Cardiac muscle cell (in vitro differentiated cells and primary cell): ENCODE measurements around the gene ASAH2. TPM values are rescaled to one million over a fixed set of nuclear protein-coding genes. Genes with fewer than 3 reads are reported as not detected.

Experiments
- DNase-seq, 2 donors: peaks; one replicate each; pipeline versions ENCODE4 v3.0.0 to v3.0.0-alpha.2; 2010 to 2017; ENCODE audit warnings: low read depth in 1 of 2, low spot score in 1 of 2
- H3K27ac ChIP-seq: fragments of 200-600 bp; sonication (generic); 2 replicates; pipeline ENCODE4 v1.5.1; 2016
- H3K27me3 ChIP-seq: fragments of 200-600 bp; sonication (generic); 2 replicates; pipeline ENCODE4 v1.6.0; 2016; ENCODE audit warnings: control low read depth
- H3K36me3 ChIP-seq: fragments of 200-600 bp; sonication (generic); 2 replicates; pipeline ENCODE4 v1.5.1; 2016; ENCODE audit warnings: control low read depth
- H3K4me1 ChIP-seq: fragments of 200-600 bp; sonication (generic); 2 replicates; pipeline ENCODE4 v1.8.1; 2017; ENCODE audit warnings: low read depth, mild to moderate bottlenecking, mixed run types
- H3K4me3 ChIP-seq: fragments of 200-600 bp; sonication (generic); 2 replicates; pipeline ENCODE4 v1.5.1; 2016; ENCODE audit warnings: mild to moderate bottlenecking
- H3K9me3 ChIP-seq: fragments of 200-600 bp; sonication (generic); 2 replicates; pipeline ENCODE4 v1.5.1; 2017; ENCODE audit warnings: low read depth, mild to moderate bottlenecking, control low read depth
- polyA plus RNA-seq: library from polyadenylated mRNA; unstranded; fragments of >200 nt; fragmentation: Nextera tagmentation; extraction: Ambion mirVana; gene quantifications from 2 replicates; pipeline ENCODE4 v1.2.1, GENCODE V29; 2016
- total RNA-seq: library from RNA; depleted of rRNA; stranded (reverse); fragments of >200 nt; gene quantifications from 2 replicates; pipeline ENCODE4 v1.2.3, GENCODE V29; 2016
- TF ChIP-seq, protein P1 (sequence below): IDR thresholded peaks from 2 replicates; pipeline ENCODE4 v1.5.1; 2012; ENCODE audit warnings: low read depth, mild to moderate bottlenecking, low read length

Gene ASAH2
- total and polyA plus RNA-seq, 2 experiments from 2014 or later = 0.12 to 0.15 TPM

DNA sequence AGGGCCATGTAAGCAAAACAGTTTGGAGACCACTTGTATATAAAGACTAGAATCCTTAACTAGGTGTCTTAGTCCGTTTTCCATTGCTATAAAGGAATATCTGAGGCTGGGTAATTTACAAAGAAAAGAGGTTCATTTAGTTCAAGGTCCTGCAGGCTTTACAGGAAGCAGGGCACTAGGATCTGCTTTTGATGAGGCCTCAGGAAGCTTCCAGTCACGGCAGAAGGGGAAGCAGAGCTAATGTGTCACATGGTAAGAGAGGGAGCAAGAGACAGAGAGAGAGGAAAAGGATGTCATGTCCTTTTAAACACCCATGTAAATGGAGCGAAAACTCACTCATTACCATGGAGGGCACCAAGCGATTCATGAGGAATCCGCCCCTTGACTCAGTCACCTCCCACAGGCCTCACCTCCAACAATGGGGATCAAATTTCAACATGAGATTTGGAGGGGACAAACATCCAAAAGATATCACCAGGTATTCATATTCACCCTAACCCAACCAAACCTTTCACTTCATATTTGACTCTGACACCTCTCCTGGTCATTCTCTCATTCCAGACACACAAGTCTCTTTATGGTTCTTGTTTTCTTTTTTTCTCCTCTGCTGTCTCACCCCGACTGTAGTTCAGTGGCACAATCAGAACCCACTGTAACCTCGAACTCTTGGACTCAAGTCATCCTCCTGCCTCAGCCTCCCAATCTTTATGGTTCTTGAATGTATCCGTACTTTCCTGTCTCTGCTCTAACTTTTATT is 30.1 kb upstream of the ASAH2 start:
- Histone ChIP-seq H3K27ac (no peak overlapping the region), H3K9me3 (no peaks in the 10 kb centered on the region), H3K4me1 (no peaks in the 10 kb centered on the region), H3K27me3 (peaks cover 11% of the 10 kb centered on the region), H3K4me3 (no peak overlapping the region), H3K36me3 (no peaks in the 10 kb centered on the region)
- DNase-seq = no peak
- TF ChIP-seq, protein P1, sequence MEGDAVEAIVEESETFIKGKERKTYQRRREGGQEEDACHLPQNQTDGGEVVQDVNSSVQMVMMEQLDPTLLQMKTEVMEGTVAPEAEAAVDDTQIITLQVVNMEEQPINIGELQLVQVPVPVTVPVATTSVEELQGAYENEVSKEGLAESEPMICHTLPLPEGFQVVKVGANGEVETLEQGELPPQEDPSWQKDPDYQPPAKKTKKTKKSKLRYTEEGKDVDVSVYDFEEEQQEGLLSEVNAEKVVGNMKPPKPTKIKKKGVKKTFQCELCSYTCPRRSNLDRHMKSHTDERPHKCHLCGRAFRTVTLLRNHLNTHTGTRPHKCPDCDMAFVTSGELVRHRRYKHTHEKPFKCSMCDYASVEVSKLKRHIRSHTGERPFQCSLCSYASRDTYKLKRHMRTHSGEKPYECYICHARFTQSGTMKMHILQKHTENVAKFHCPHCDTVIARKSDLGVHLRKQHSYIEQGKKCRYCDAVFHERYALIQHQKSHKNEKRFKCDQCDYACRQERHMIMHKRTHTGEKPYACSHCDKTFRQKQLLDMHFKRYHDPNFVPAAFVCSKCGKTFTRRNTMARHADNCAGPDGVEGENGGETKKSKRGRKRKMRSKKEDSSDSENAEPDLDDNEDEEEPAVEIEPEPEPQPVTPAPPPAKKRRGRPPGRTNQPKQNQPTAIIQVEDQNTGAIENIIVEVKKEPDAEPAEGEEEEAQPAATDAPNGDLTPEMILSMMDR = no peak

DNA sequence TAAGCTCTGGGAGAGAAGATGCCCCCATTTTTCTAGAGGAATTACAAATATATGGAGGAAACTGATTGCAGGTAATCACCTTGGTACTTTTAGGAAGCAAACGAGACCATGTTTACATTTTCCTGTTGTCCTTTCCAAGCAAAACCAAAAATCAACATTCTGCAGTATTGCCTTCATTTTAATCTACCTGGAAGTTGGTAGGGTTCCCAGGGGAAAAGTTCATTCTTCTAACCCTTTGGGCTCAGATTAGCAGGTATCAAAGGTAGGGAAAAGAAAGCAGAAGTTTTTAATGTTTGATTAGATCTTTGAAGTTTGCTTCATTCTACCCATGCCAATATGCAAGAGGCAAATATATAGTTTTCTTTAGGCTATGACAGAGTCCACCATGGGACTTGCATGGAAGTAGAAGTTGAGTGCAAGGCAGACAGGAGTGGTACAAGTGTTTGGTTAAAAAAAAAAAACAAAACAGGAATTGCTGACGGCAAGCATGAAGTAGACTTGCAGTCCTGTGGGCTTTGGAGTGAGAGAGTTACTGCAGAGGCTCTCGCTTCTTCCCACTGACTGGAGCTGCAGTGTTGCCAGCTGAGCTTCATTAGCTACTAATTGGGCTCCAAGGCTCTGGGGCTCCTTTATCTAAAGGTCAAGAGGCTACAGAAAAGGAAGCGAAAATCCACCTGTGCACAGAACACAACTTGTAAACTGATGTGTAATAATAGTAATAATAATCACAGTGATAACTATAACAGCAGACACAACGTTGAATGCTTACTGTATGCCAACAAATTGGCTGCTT is 28.9 kb upstream of the ASAH2 start:
- Histone ChIP-seq H3K4me1 (no peaks in the 10 kb centered on the region), H3K27ac (no peak overlapping the region), H3K9me3 (no peaks in the 10 kb centered on the region), H3K27me3 (peaks cover 15% of the 10 kb centered on the region), H3K36me3 (no peaks in the 10 kb centered on the region), H3K4me3 (no peak overlapping the region)
- DNase-seq = no peak
- TF ChIP-seq, protein P1 = no peak

GRCh38 chr10:50279489-50279888 is 28.2 kb upstream of the ASAH2 start:
- H3K4me3 ChIP-seq = no peak overlapping the region
- peak in 1 of 2 donors; percentile 23 for DNase-seq

DNA sequence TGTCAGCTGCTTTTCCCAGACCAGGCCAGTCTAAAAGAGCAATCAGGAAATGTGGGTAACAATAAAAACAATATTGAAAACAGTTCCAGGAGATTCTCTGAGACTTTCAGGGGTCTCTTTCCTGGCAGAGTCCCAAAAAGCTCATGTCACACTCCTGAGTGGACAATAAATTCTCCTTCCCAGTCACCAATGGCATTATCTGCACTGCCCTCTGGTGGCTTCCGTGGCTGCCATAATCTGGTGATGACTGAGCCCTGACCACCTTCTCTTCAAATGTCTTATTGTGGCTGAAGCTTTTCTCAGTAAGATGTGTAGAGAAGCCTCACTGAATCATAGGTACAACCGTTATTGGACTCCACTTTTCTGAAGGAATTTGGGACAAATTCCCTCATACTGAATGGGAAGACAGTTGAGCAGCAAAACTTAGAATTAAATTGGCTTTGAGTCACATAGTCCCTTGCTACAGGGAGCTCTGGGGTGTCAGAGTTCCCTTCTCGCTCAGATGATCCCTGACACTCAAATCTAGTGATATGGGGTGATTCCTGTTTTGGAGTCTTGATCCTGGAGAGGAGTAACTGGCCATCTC is 24.4 kb upstream of the ASAH2 start:
- no peak overlapping the region for H3K27ac ChIP-seq
- TF ChIP-seq, protein P1 = peak; percentile 60
- DNase-seq = peak; percentile 24 to 47

More at GRCh38 chr10:50279489-50279888, 28.2 kb upstream of the ASAH2 start:
- H3K27ac ChIP-seq = no peak overlapping the region
- no peaks in the 10 kb centered on the region for H3K36me3 ChIP-seq
- no peaks in the 10 kb centered on the region for H3K4me1 ChIP-seq
- H3K9me3 ChIP-seq = no peaks in the 10 kb centered on the region
- TF ChIP-seq, protein P1 = no peak
- peaks cover 15% of the 10 kb centered on the region for H3K27me3 ChIP-seq

GRCh38 chr10:50272531-50272930 is 21.2 kb upstream of the ASAH2 start:
- Histone ChIP-seq H3K27me3 (peaks cover 15% of the 10 kb centered on the region), H3K4me3 (no peak overlapping the region), H3K36me3 (no peaks in the 10 kb centered on the region), H3K27ac (no peak overlapping the region), H3K4me1 (no peaks in the 10 kb centered on the region), H3K9me3 (no peaks in the 10 kb centered on the region)
- TF ChIP-seq, protein P1 = no peak
- DNase-seq = no peak

More for the DNA sequence above, 24.4 kb upstream of the ASAH2 start:
- Histone ChIP-seq H3K4me1 (no peaks in the 10 kb centered on the region), H3K9me3 (no peaks in the 10 kb centered on the region), H3K27me3 (peaks cover 15% of the 10 kb centered on the region), H3K4me3 (no peak overlapping the region), H3K36me3 (no peaks in the 10 kb centered on the region)
